ENCODE data around the gene CACNA1D.

The CACNA1D gene

GRCh38 chr3:53511246-53511645, 16.8 kb downstream of the CACNA1D start:
- FAIRE-seq (no peak), DNase-seq (ENCODE audit: insufficient read length) (no peak)
- no peak for TF ChIP-seq TAF1 (IDR thresholded peaks at IDR 0.05; ENCODE audit: borderline replicate concordance, low read depth, low read length)
- TF ChIP-seq POLR2A (IDR thresholded peaks at IDR 0.05; ENCODE audit: low read depth, low read length), result no peak
- no peak for TF ChIP-seq POLR2AphosphoS5 (IDR thresholded peaks at IDR 0.05; ENCODE audit: low read depth, low read length)

- no peak for TF ChIP-seq POLR2AphosphoS5 (IDR thresholded peaks at IDR 0.05; ENCODE audit: low read depth, low read length)
- TF ChIP-seq TAF1 (IDR thresholded peaks at IDR 0.05; ENCODE audit: borderline replicate concordance, low read depth, low read length), result no peak
- TF ChIP-seq POLR2A (IDR thresholded peaks at IDR 0.05; ENCODE audit: low read depth, low read length), result no peak
- DNase-seq (ENCODE audit: insufficient read length) (no peak), FAIRE-seq (peak; percentile 24)
Observed at GRCh38 chr3:53513556-53514190, 19.3 kb downstream of the CACNA1D start.

DNA sequence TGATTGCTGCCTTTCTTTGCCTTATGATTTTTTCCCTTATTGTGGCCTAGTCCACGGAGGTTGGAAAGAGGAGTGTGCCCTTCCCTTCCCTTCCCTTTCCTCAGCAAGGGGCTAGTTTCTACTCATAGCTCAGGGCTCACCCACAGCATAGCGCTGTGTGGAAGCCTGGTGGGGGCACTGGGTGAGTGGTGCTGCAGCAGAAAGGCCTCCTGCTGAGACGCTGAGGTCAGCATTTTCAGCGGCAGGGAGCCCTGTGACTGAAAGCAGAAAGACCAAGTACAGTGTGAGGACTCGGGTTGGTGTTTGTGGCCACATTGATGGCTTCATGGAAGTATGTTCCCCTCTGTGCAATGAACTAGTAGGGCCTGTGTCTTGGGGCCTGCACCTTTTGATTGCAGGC, 21.9 kb downstream of the CACNA1D start:
- DNase-seq (ENCODE audit: insufficient read length) (no peak), FAIRE-seq (no peak)
- no peak for TF ChIP-seq TAF1 (IDR thresholded peaks at IDR 0.05; ENCODE audit: borderline replicate concordance, low read depth, low read length)
- TF ChIP-seq POLR2AphosphoS5 (IDR thresholded peaks at IDR 0.05; ENCODE audit: low read depth, low read length), result no peak
- TF ChIP-seq POLR2A (IDR thresholded peaks at IDR 0.05; ENCODE audit: low read depth, low read length), result no peak

- TF ChIP-seq POLR2A (IDR thresholded peaks at IDR 0.05; ENCODE audit: low read depth, low read length) (no peak), TAF1 (IDR thresholded peaks at IDR 0.05; ENCODE audit: borderline replicate concordance, low read depth, low read length) (no peak), POLR2AphosphoS5 (IDR thresholded peaks at IDR 0.05; ENCODE audit: low read depth, low read length) (no peak)
- FAIRE-seq (no peak), DNase-seq (ENCODE audit: insufficient read length) (no peak)
Observed at GRCh38 chr3:53518495-53518981, 24.1 kb downstream of the CACNA1D start.

GRCh38 chr3:53519065-53519709, 24.8 kb downstream of the CACNA1D start:
- no peak for TF ChIP-seq TAF1 (IDR thresholded peaks at IDR 0.05; ENCODE audit: borderline replicate concordance, low read depth, low read length)
- no peak for TF ChIP-seq POLR2AphosphoS5 (IDR thresholded peaks at IDR 0.05; ENCODE audit: low read depth, low read length)
- no peak for TF ChIP-seq POLR2A (IDR thresholded peaks at IDR 0.05; ENCODE audit: low read depth, low read length)
- no peak for DNase-seq (ENCODE audit: insufficient read length)
- FAIRE-seq, result no peak

GRCh38 chr3:53523346-53523745, 28.9 kb downstream of the CACNA1D start:
- FAIRE-seq (no peak), DNase-seq (ENCODE audit: insufficient read length) (no peak)
- TF ChIP-seq TAF1 (IDR thresholded peaks at IDR 0.05; ENCODE audit: borderline replicate concordance, low read depth, low read length), result no peak
- no peak for TF ChIP-seq POLR2A (IDR thresholded peaks at IDR 0.05; ENCODE audit: low read depth, low read length)
- no peak for TF ChIP-seq POLR2AphosphoS5 (IDR thresholded peaks at IDR 0.05; ENCODE audit: low read depth, low read length)

GRCh38 chr3:53524566-53524965, 30.2 kb downstream of the CACNA1D start:
- DNase-seq (ENCODE audit: insufficient read length) (no peak), FAIRE-seq (no peak)
- TF ChIP-seq POLR2AphosphoS5 (IDR thresholded peaks at IDR 0.05; ENCODE audit: low read depth, low read length) (no peak), POLR2A (IDR thresholded peaks at IDR 0.05; ENCODE audit: low read depth, low read length) (no peak), TAF1 (IDR thresholded peaks at IDR 0.05; ENCODE audit: borderline replicate concordance, low read depth, low read length) (no peak)

- FAIRE-seq (no peak), DNase-seq (ENCODE audit: insufficient read length) (no peak)
- TF ChIP-seq POLR2AphosphoS5 (IDR thresholded peaks at IDR 0.05; ENCODE audit: low read depth, low read length) (no peak), POLR2A (IDR thresholded peaks at IDR 0.05; ENCODE audit: low read depth, low read length) (no peak), TAF1 (IDR thresholded peaks at IDR 0.05; ENCODE audit: borderline replicate concordance, low read depth, low read length) (no peak)
Observed at GRCh38 chr3:53525765-53526703, 31.6 kb downstream of the CACNA1D start.

GRCh38 chr3:53526704-53527055, 32.3 kb downstream of the CACNA1D start:
- TF ChIP-seq POLR2A (IDR thresholded peaks at IDR 0.05; ENCODE audit: low read depth, low read length) (no peak), TAF1 (IDR thresholded peaks at IDR 0.05; ENCODE audit: borderline replicate concordance, low read depth, low read length) (no peak), POLR2AphosphoS5 (IDR thresholded peaks at IDR 0.05; ENCODE audit: low read depth, low read length) (no peak)
- FAIRE-seq, result no peak
- DNase-seq (ENCODE audit: insufficient read length), result no peak

- TF ChIP-seq POLR2AphosphoS5 (IDR thresholded peaks at IDR 0.05; ENCODE audit: low read depth, low read length) (no peak), TAF1 (IDR thresholded peaks at IDR 0.05; ENCODE audit: borderline replicate concordance, low read depth, low read length) (no peak), POLR2A (IDR thresholded peaks at IDR 0.05; ENCODE audit: low read depth, low read length) (no peak)
- DNase-seq (ENCODE audit: insufficient read length) (no peak), FAIRE-seq (no peak)
Observed at GRCh38 chr3:53530205-53530604, 35.8 kb downstream of the CACNA1D start.

- TF ChIP-seq POLR2AphosphoS5 (IDR thresholded peaks at IDR 0.05; ENCODE audit: low read depth, low read length), result no peak
- TF ChIP-seq TAF1 (IDR thresholded peaks at IDR 0.05; ENCODE audit: borderline replicate concordance, low read depth, low read length), result no peak
- TF ChIP-seq POLR2A (IDR thresholded peaks at IDR 0.05; ENCODE audit: low read depth, low read length), result no peak
- FAIRE-seq (no peak), DNase-seq (ENCODE audit: insufficient read length) (no peak)
Observed at GRCh38 chr3:53531749-53532148, 37.3 kb downstream of the CACNA1D start.

Measured in GM12892 (cell line).